AG20443 (cell line): ENCODE measurements around the gene CELA2B.
"Not testable (repeated sequence)": the region's sequence is repeated elsewhere in the genome, so short reads cannot be mapped to it uniquely, and the experiment has no call there.

Source experiments
- DNase-seq: peaks from one replicate; pipeline ENCODE4 v3.0.0; 2012; ENCODE audit warnings: low spot score, mixed read lengths

The CELA2B gene

DNA sequence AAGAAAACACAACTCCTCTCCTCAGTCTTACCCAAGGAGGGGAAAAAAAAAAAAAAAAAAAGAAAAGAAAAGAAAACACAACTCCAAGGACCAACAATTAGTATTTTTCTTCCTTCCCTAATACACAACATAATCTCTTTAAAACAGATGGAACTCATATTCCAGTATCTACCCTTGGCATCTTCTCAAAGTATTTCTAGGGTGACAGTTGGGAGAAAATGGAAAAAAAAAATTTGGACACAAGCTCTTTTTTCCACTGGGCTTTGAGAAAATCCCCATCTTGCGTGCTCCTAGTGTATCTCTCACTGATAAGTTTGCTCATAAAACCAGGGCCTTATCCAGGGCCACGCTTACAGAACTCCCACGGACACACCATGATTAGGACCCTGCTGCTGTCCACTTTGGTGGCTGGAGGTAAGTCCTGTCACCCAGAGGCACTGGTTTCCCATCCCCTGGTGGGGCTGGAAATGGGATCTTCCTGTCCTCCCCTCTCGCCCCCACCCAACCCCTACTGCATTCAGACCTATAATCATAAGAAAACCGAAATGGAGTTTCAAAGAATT, at the start of gene CELA2B:
TSS of gene CELA2B (plus strand) at position 353 of the 563 bp plus-strand sequence. CDS start at position 375, 22 bp downstream.
- no peak for DNase-seq

DNA sequence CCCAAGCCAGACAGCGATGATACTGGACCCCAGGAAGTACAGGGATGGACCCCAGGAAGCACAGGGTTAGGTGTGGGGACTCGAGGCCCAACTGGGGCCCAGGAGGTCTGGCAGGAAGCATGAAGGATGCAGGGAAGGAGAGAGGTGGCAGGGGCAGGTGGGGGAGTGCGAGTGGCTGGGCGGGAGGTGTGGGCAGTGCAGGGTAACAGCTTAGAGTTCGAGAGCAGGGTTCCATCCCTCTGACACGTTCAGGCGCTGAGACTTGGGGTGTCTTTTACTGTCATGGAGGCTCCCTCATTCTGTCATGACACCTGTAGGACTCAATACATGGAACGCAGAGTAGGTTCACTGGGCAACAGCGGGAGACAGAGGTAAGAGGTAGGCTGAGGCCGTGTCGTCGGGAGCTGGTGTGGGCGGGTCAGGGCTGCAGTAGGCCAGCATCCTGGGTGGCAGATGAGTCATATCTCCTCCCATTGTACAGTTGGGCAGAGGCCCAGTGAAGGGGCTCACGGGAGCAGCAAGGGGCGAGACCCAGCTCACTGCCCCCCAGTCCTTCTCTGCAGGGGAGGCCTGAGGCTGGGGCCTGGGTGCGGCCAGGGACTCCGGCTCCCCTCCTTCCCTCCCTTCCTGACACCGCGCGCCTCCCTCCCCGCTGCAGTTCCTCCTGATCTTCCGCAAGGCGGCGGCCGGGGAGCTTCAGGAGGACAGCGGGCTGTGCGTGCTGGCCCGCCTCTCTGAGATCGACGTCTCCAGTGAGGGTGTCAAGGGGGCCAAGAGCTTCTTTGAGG, 49.2 kb upstream of the CELA2B start:
- DNase-seq = peak; percentile 31

DNA sequence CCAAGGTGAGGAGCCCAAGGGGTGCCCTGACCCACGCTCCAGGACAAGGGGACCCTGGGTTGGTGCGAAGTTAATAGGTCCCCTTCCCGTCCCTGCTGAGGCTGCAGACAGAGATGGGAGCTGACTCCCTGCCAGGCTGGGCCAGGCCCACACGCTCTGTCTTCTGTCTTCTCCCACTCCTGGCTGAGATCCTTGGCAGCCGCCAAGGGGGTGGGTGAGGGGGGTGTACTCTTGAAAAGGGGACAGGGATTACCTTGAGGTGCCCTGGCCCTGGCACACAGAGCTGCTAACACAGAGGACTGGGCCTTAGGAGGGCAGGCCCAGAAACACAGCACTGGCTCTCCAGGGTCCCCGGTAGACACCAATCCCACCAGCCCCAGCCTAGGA, 48.6 kb upstream of the CELA2B start:
- no peak for DNase-seq

DNA sequence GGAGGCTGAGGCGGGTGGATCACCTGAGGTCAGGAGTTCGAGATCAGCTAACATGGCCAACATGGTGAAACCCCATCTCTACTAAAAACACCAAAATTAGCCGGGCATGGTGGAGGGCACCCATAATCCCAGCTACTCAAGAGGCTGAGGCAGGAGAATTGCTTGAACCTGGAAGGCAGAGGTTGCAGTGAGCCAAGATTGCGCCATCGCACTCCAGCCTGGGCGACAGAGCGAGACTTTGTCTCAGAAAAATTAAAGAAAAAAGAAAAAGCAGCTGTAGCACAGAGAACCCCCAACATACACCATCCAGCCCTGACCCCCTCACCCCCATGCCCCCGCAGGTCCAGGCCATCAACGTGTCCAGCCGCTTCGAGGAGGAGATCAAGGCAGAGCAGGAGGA, 47.7 kb upstream of the CELA2B start:
- not testable (repeated sequence) for DNase-seq

DNA sequence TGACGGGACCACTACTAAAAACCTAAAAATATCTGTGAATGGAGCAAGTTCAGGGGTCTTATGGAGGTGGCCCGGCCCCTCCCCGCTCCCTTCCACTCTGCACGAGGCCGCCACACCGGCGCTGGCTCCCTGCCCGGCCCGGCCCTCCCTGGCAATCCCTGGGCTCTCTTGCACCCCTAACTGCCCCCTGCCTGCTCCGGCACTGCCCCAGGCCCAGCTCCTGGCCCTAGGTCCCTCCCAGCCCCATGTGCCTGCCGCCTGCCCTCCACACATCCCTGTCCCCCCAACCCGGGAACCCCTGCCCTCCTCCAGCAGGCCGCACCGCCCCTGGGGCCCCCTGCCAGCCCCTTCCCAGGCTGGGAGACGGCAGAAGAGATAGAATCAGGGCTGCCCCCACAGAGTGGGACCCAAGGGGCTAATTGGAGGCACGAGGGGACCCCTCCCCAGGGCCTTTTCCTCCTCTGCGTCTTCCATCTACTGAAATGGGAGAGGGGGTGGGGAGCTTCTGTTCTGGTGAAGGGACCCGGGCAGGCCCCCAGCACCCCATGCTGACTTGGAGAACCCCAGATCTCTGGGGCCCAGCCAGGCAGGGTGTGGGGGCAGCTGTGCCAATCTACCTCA, 47.0 kb upstream of the CELA2B start:
- no peak for DNase-seq

DNA sequence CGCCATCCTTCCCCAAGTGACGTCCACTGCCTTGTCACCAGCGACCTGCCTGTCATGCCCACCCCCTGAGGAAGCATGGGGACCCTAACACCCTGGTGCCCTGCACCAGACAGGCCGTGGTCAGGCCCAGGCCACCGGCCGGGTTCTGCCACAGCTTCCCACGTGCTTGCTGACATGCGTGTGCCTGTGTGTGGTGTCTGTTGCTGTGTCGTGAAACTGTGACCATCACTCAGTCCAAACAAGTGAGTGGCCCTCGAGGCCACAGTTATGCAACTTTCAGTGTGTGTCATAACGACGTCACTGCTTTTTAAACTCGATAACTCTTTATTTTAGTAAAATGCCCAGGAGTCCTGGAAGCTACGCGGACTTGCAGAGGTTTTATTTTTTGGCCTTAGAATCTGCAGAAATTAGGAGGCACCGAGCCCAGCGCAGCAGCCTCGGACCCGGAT, 46.2 kb upstream of the CELA2B start:
- DNase-seq = peak; percentile 62

DNA sequence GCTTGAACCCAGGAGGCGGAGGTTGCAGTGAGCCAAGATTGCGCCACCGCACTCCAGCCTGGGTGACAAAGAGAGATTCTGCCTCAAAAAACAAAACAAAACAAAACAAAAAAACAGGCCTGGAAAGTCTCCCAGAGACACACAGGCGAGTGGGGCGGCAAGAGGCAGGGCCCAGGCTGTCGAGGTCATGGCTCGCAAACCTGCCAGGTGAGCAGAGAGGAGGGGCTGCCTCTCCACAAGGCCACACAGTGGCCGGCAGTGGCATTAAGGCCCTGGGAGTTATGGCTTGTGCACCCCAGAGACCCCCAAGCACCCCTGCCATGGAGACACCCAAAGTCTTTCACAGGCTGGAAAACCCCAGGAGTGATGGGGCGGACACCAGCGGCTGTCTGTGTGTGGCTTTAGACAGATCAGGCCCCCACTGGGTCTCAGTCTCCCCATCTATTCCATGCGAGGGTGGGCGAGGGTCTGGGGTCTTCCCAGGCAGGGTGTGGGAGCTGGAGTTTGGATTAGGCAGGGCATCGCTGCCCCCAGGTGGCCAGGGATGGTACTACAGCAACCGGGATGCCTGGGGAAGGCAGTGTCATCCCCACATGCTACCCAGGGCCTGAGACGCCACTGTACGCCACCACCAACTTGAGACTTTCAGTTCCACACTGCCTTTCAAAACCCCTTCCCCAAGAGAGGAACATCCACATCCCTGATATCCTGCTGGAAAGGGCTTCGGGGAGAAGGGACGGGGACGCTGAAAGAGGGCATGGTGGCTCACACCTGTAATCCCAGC, 44.9 kb upstream of the CELA2B start:
- DNase-seq = peak; percentile 88

DNA sequence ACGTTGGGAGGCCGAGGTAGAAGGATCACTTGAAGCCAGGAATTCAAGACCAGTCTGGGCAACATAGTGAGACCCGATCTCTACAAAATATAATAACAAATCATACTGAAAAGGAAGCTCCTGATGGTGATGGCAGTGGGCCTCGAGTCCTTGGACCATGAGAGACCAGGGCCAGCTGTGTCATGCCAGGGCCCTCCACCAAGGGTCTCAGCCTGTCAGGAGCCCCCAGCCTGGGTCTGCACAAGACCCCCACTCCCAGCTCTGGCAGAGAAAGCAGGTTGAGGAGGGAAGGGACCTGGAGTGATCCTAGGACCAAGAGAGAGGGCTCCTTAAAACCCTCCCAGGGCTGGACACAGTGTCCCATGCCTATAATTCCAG, 44.3 kb upstream of the CELA2B start:
- no peak for DNase-seq

DNA sequence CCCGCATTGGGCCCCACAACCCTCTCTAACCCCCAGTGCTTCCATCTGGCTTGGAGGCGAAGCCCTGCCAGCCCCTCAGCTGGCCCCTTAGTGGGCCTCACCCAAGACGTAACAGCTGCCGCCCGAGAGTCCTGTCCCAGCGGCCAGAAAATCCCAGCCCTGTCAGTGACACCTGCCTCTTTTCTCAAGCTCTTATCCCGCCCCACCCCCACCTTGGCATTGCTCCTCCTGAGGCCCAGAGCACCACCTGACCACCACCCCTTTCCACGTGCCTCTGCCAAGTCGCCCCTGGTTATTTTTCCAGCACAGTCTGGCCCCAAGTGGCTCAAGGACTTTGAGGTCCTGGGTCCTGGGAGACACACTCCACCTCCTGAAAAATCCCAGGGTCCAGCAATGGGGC, 43.6 kb upstream of the CELA2B start:
- no peak for DNase-seq

DNA sequence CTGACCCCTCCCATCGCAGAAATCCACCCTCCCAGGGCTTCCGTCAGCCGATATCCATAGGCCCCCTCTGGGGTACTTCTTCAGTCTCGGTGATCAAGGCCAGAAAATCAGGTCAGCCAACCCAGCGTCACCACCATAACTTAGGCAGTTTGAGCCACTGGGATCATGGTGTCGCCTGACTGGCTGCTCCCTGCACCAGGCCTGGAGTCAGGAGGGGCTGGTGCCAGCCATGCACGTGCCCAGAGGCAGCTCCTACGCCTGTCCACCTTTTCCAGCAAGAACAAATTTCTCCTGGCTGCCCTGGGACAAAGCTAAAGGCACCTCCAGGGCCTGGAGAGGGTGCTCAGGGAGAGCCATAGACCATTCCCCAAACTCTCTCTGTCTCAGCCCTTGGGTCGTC, 42.4 kb upstream of the CELA2B start:
- no peak for DNase-seq

DNA sequence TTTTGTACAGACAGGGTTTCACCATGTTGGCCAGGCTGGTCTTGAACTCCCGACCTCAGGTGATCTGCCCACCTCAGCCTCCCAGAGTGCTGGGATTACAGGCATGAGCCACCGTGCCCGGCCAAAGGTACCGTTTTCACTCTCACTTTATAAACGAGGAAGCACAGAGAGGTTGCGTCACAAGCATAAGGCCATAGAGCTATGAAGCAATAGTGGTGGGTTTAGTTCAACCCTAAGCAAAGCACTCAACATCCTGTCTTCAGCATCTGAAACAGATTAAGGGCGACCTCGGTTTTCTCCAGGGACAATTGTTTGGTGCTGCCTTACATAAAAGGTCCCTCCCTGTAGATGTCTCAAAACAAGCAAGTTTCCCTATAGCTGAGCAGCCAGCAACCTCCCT, 41.2 kb upstream of the CELA2B start:
- peak; percentile 53 for DNase-seq

DNA sequence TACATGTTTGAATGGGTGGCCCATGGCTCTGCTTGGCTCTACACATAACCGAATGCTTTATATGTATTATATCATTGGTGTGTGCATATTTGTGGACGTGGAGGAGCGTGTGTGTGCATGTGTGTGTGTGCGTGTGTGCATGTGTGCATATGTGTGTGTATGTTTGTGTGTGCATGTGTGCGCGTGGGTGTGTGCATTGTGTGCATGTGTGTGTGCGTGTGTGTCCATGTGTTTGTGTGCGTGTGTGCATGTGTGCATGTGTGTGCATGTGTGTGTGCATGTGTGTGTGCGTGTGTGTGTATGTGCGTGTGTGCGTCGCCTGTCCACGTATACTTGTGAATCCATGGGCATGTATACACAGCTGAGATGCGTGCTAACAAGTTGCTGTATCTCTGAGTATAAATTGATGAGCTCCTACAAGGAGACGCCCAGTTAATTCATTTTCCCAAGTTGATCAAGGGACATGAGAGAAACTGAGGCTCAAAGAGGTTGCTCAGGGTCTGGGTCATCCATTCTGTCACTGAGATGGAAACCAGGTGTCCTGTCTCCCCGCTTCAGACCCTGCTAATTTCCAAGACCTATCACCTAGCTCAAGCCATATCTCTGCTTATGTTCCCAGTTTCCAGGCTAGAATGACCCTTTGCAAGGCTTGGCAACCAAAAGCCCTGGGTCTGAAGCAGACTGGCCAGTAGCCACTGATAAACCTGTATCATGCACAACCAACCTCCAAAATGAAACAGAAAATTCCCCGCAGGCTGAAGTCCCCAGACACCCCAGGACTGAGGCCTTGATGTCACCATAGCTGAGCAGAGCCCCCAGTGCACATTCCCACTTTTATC, 40.4 kb upstream of the CELA2B start:
- no peak for DNase-seq

DNA sequence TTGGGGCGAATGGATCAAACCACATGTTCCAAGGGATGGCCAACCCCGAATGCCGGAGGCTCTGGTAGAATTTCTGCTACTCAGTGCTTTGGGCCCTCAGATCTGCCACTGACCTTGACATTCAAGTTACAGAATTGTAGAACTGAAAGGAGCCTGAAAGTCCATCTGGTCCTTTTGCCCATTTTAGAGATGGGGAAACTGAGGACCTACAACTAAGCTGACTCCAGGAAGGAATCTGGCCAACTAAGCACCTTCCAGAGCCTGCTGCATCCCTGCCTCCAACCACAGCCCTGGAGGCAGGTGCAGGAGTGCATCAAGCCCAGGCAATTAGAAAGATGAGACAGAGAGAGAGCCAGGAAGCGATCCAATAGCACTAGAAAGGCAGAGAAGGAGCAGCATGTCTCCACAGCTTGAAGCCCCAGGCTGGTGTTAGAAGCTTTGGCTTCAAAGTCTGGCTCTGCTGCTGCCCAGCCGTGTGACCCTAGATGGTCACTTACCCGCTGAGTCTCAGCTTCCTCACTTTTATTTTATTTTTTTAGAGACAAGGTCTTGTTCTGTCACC, 38.9 kb upstream of the CELA2B start:
- DNase-seq = no peak

DNA sequence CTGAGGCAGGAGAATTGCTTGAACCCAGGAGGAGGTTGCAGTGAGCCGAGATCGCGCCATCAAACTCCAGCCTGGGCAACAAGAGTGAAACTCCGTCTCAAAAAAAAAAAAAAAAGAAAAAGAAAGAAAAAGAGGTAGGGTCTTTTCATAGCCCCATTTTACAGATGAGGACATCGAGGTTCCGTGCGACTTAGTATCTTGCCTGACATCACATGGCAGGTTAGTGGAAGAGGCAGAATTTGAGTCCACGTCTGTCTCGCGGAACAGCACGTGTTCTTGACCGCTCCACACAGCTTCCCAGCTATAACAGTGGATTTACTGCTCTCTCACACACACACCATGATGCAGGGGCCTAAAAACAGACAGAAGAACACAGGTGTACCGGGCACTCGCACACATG, 36.6 kb upstream of the CELA2B start:
- no peak for DNase-seq

DNA sequence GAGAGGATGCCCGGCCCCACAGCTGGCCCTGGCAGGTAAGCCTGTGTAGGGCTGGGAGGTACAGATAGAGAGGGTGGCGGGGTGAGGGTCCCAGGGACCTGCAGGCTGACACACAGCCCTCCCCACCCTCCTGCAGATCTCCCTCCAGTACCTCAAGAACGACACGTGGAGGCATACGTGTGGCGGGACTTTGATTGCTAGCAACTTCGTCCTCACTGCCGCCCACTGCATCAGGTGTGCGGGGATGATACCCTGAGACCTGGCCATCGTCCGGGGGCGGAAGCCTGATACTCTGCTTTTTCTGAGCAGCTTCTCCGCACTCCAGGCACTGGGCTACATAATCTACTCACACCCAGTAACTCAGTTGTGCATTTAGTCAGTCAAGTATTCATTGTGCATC, 35.5 kb upstream of the CELA2B start:
- no peak for DNase-seq

DNA sequence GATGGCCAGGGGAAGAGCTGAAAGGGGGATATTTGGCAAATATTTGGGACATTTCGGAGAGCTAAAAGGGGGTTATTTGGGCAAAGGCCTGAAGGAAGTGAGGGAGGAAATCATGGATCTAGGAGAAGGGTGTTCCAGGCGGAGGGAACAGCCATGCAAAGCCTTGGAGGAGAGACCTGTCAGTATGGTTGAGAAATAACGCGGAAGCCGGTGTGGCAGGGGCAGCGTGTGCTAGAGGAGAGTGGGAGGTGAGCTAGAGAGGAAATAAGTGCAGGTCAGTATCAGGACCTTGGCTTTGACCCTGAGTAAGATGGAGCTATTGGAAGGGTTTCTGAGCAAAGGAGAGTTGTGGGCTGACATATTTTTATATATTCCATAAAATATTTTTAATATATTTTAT, 34.7 kb upstream of the CELA2B start:
- DNase-seq = no peak

DNA sequence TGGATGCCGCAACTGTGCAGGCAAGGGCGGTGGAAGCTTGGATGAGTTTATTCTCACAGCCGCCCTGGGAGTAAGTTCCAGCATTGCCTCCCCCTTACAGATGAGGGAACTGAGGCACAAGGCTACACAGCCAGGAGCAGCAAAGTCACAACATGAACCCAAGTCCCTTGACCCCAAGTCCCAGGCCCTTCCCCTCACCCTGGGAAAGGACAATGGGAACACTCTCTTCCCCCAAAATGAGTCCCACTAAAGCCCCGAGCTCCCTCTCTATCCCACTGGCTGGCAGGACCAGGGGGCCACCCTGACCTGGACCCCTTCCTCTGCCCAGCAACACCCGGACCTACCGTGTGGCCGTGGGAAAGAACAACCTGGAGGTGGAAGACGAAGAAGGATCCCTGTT, 33.8 kb upstream of the CELA2B start:
- DNase-seq = no peak

DNA sequence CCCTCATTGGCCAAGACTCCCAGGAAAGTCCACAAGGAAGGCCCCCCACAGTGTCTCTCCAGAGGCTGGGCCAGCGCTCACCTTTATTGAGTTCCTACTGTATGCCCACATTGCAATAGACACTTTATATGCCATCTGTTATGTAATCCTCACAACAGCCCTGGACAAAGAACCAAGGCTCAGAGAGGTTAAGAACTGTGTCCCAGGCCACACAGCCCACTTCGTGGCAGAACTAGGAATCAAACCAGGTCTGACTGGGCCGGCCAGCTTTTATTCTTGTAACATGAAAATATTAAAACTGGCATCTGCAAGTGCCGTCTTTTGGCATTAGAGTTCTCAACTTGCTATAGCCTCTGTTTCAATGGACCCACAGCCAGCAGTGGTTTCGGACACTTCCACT, 33.1 kb upstream of the CELA2B start:
- no peak for DNase-seq

DNA sequence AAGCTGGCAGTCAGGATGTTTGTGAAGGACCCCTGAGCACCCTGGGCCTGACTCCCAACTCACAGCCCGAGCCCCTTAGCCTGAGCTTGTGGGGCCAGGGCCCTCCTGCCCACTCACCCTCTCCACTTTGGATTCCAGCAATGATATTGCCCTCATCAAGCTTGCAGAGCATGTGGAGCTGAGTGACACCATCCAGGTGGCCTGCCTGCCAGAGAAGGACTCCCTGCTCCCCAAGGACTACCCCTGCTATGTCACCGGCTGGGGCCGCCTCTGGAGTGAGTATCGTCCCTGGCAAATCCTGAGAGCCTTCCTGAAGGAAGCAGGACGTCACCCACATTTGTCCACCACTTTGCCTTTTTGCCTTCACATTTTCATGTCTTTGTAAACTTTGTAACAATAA, 32.6 kb upstream of the CELA2B start:
- no peak for DNase-seq

DNA sequence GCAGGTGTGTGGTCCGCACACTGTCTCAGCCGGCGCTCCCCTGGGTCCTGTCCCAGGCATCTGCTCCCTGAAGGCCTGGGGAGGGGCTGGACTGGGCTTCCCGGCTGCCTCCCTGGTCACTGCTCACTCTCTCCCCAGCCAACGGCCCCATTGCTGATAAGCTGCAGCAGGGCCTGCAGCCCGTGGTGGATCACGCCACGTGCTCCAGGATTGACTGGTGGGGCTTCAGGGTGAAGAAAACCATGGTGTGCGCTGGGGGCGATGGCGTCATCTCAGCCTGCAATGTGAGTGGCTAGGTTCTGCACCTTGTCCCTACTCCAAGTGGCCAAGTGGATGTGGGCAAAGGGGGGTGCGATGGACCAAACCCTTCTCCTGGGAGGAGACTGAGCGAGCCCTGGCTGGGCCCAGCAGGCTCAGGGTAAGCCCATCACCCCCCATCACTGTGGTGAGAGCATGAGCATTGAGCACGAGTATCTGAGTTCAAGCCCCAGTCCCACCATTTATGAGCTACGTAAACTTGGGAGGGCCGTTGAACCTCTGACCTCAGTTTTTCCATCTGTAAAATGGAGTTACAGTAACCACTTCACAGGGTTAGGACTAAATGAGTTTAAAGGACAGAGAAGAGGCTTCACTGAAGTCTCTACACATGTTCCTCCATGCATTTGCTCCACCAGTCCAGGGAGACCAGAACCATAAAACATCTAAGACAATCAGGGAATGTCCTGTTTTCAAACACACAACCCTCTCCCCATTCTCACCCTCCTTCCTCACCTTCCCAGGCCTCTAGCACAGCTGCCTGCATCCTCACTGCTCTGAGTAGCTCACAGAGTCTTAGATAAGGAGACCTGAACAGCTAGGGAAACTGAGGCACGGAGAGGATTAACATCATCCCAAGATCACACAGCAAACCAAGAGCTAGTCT, 31.2 kb upstream of the CELA2B start:
- DNase-seq = no peak
